ENCODE data around the gene PXMP2.
"Not testable (repeated sequence)": the region's sequence is repeated elsewhere in the genome, so short reads cannot be mapped to it uniquely, and the experiment has no call there.

PXMP2 gene

GRCh38 chr12:132674561-132674960 is 12.8 kb upstream of the PXMP2 start:
- FAIRE-seq (no peak), DNase-seq (ENCODE audit: insufficient read length) (no peak)
- peak; percentile 40; the same call in 1 of the 2 replicates for TF ChIP-seq POLR2A (IDR thresholded peaks at IDR 0.05; ENCODE audit: low read depth, low read length)
- no peak for TF ChIP-seq TAF1 (IDR thresholded peaks at IDR 0.05; ENCODE audit: borderline replicate concordance, low read depth, low read length)

- TF ChIP-seq POLR2AphosphoS5 (IDR thresholded peaks at IDR 0.05; ENCODE audit: low read depth, low read length), result no peak
- TF ChIP-seq POLR2A (IDR thresholded peaks at IDR 0.05; ENCODE audit: low read depth, low read length), result no peak
- no peak for FAIRE-seq
- DNase-seq (ENCODE audit: insufficient read length), result no peak
Measured at GRCh38 chr12:132675757-132676432, 11.5 kb upstream of the PXMP2 start.

GRCh38 chr12:132677492-132677891 is 9.9 kb upstream of the PXMP2 start:
- FAIRE-seq (no peak), DNase-seq (ENCODE audit: insufficient read length) (no peak)
- peak; percentile 20; the same call in 1 of the 2 replicates for TF ChIP-seq POLR2A (IDR thresholded peaks at IDR 0.05; ENCODE audit: low read depth, low read length)
- no peak for TF ChIP-seq POLR2AphosphoS5 (IDR thresholded peaks at IDR 0.05; ENCODE audit: low read depth, low read length)

- DNase-seq (ENCODE audit: insufficient read length), result no peak
- TF ChIP-seq POLR2A (IDR thresholded peaks at IDR 0.05; ENCODE audit: low read depth, low read length) (no peak), TAF1 (IDR thresholded peaks at IDR 0.05; ENCODE audit: borderline replicate concordance, low read depth, low read length) (no peak), POLR2AphosphoS5 (IDR thresholded peaks at IDR 0.05; ENCODE audit: low read depth, low read length) (no peak)
- no peak for FAIRE-seq
Measured at GRCh38 chr12:132685400-132685799, 2.0 kb upstream of the PXMP2 start.

- no peak for DNase-seq (ENCODE audit: insufficient read length)
- no peak for FAIRE-seq
- no peak for TF ChIP-seq TAF1 (IDR thresholded peaks at IDR 0.05; ENCODE audit: borderline replicate concordance, low read depth, low read length)
- no peak for TF ChIP-seq POLR2AphosphoS5 (IDR thresholded peaks at IDR 0.05; ENCODE audit: low read depth, low read length)
- TF ChIP-seq POLR2A (IDR thresholded peaks at IDR 0.05; ENCODE audit: low read depth, low read length), result no peak
Measured at GRCh38 chr12:132686825-132687210, 569 bp upstream of the PXMP2 start.

GRCh38 chr12:132689227-132689626 is 1.8 kb downstream of the PXMP2 start:
- no peak for FAIRE-seq
- no peak for DNase-seq (ENCODE audit: insufficient read length)
- TF ChIP-seq TAF1 (IDR thresholded peaks at IDR 0.05; ENCODE audit: borderline replicate concordance, low read depth, low read length), result no peak
- no peak for TF ChIP-seq POLR2AphosphoS5 (IDR thresholded peaks at IDR 0.05; ENCODE audit: low read depth, low read length)
- TF ChIP-seq POLR2A (IDR thresholded peaks at IDR 0.05; ENCODE audit: low read depth, low read length), result no peak

- no peak for FAIRE-seq
- TF ChIP-seq POLR2A (IDR thresholded peaks at IDR 0.05; ENCODE audit: low read depth, low read length) (no peak), POLR2AphosphoS5 (IDR thresholded peaks at IDR 0.05; ENCODE audit: low read depth, low read length) (no peak), TAF1 (IDR thresholded peaks at IDR 0.05; ENCODE audit: borderline replicate concordance, low read depth, low read length) (no peak)
Measured at GRCh38 chr12:132690112-132690511, 2.7 kb downstream of the PXMP2 start.

GRCh38 chr12:132692030-132692429 is 4.6 kb downstream of the PXMP2 start:
- FAIRE-seq; DNase-seq (ENCODE audit: insufficient read length): not testable (repeated sequence)

More at GRCh38 chr12:132690112-132690511, 2.7 kb downstream of the PXMP2 start:
- DNase-seq (ENCODE audit: insufficient read length), result no peak

GRCh38 chr12:132694888-132695287 is 7.5 kb downstream of the PXMP2 start:
- FAIRE-seq, result not testable (repeated sequence)

GRCh38 chr12:132695431-132695830 is 8.0 kb downstream of the PXMP2 start:
- DNase-seq (ENCODE audit: insufficient read length) (no peak), FAIRE-seq (no peak)
- TF ChIP-seq POLR2A (IDR thresholded peaks at IDR 0.05; ENCODE audit: low read depth, low read length) (no peak), POLR2AphosphoS5 (IDR thresholded peaks at IDR 0.05; ENCODE audit: low read depth, low read length) (no peak), TAF1 (IDR thresholded peaks at IDR 0.05; ENCODE audit: borderline replicate concordance, low read depth, low read length) (no peak)

More at GRCh38 chr12:132694888-132695287, 7.5 kb downstream of the PXMP2 start:
- DNase-seq (ENCODE audit: insufficient read length), result not testable (repeated sequence)

- no peak for TF ChIP-seq POLR2AphosphoS5 (IDR thresholded peaks at IDR 0.05; ENCODE audit: low read depth, low read length)
- no peak for TF ChIP-seq TAF1 (IDR thresholded peaks at IDR 0.05; ENCODE audit: borderline replicate concordance, low read depth, low read length)
- TF ChIP-seq POLR2A (IDR thresholded peaks at IDR 0.05; ENCODE audit: low read depth, low read length), result no peak
- DNase-seq (ENCODE audit: insufficient read length), result no peak
- FAIRE-seq, result no peak
Measured at GRCh38 chr12:132698341-132698740, 11.0 kb downstream of the PXMP2 start.

- no peak for DNase-seq (ENCODE audit: insufficient read length)
- FAIRE-seq, result peak; percentile 79
- TF ChIP-seq POLR2AphosphoS5 (IDR thresholded peaks at IDR 0.05; ENCODE audit: low read depth, low read length) (no peak), TAF1 (IDR thresholded peaks at IDR 0.05; ENCODE audit: borderline replicate concordance, low read depth, low read length) (no peak), POLR2A (IDR thresholded peaks at IDR 0.05; ENCODE audit: low read depth, low read length) (no peak)
Measured at GRCh38 chr12:132700212-132700822, 12.9 kb downstream of the PXMP2 start.

- TF ChIP-seq TAF1 (IDR thresholded peaks at IDR 0.05; ENCODE audit: borderline replicate concordance, low read depth, low read length), result no peak
- no peak for TF ChIP-seq POLR2A (IDR thresholded peaks at IDR 0.05; ENCODE audit: low read depth, low read length)
- TF ChIP-seq POLR2AphosphoS5 (IDR thresholded peaks at IDR 0.05; ENCODE audit: low read depth, low read length), result no peak
Measured at GRCh38 chr12:132702640-132703039, 15.3 kb downstream of the PXMP2 start.

More at GRCh38 chr12:132702640-132703039, 15.3 kb downstream of the PXMP2 start:
- no peak for FAIRE-seq
- no peak for DNase-seq (ENCODE audit: insufficient read length)

Measured in GM12892 (cell line).